Uterus (tissue), 2 donors: ENCODE data around the gene THBD.

Experiments
- POLR2A ChIP-seq, 2 donors: fragments of 450-650 bp; IDR thresholded peaks; one replicate each; pipeline ENCODE4 v1.6.1; 2016; ENCODE audit warnings: antibody characterized with exemption in 2 of 2, mild to moderate bottlenecking in 1 of 2, moderate library complexity in 1 of 2
- TF ChIP-seq, protein P1 (sequence below), 4 experiments: fragments of 200-600 bp in 2 of 4; fragments of 450-650 bp in 2 of 4; sonication (generic) in 2 of 4; IDR thresholded peaks; one replicate each; pipeline ENCODE4 v1.5.1; 2016 to 2019; ENCODE audit warnings: antibody characterized with exemption in 4 of 4, mild to moderate bottlenecking in 2 of 4, moderate library complexity in 1 of 4

DNA sequence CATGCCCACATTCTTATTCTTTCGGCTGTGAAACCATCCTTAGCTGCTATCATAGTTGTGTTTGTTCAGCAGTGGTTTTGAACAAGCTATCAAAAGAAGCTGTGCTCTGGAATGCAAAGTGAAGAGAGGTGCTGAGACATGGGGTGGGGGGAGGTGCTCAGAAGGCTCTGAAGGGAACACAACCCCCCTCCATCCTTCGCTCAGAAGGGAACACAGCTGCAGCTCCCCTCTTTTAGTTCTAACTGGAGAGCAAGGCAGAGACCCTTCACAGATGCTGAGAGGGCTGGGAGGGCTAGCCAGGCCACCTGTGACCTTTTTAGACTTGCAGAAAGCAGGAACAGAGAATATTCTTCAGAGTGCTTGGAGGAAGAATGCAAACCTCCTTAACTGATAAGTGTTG is 32.0 kb downstream of the THBD start:
- no peak for TF ChIP-seq POLR2A (IDR thresholded peaks at IDR 0.05)
- TF ChIP-seq, protein P1, sequence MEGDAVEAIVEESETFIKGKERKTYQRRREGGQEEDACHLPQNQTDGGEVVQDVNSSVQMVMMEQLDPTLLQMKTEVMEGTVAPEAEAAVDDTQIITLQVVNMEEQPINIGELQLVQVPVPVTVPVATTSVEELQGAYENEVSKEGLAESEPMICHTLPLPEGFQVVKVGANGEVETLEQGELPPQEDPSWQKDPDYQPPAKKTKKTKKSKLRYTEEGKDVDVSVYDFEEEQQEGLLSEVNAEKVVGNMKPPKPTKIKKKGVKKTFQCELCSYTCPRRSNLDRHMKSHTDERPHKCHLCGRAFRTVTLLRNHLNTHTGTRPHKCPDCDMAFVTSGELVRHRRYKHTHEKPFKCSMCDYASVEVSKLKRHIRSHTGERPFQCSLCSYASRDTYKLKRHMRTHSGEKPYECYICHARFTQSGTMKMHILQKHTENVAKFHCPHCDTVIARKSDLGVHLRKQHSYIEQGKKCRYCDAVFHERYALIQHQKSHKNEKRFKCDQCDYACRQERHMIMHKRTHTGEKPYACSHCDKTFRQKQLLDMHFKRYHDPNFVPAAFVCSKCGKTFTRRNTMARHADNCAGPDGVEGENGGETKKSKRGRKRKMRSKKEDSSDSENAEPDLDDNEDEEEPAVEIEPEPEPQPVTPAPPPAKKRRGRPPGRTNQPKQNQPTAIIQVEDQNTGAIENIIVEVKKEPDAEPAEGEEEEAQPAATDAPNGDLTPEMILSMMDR (IDR thresholded peaks at IDR 0.05) = no peak
